ENCODE measurements around the gene VWC2.

GRCh38 chr7:49783446-49783845, 10.0 kb downstream of the VWC2 start:
- TF ChIP-seq CTCF (IDR thresholded peaks at IDR 0.05) = no peak
- no peak for TF ChIP-seq EZH2 (IDR thresholded peaks at IDR 0.05; ENCODE audit: borderline replicate concordance, insufficient read depth, low read depth, low read length, poor library complexity, severe bottlenecking)
